Glomerular visceral epithelial cell (primary cell): Measurements from ENCODE around the gene ABHD16B.
A peak's percentile ranks its signal among the peaks of the same experiment; 100 is the strongest.
"Not testable (repeated sequence)": the region's sequence is repeated elsewhere in the genome, so short reads cannot be mapped to it uniquely, and the experiment has no call there.

Experiments used
- DNase-seq: peaks from one replicate; pipeline ENCODE4 v3.0.0-alpha.2; 2016; ENCODE audit errors: extremely low spot score

Gene ABHD16B

DNA sequence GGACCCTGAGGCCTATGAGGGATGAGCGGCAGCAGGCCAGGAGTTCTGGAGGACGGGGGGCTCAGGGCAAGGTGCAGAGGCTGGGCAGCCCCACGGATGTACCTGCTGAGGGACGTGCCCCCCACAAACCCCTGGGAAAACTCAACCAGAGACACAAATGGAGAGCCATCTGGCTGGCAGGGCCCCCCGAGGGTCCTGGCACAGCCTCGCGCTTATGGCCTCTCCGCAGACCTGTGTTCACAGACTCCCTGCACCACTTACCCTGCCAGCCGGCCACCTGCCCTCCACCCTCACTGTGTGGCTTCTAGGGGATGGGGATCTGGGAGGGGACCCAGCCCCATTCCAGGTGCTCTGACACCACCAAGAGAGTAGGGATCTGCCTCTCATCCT lies 26.8 kb upstream of the ABHD16B start:
- DNase-seq = no peak

DNA sequence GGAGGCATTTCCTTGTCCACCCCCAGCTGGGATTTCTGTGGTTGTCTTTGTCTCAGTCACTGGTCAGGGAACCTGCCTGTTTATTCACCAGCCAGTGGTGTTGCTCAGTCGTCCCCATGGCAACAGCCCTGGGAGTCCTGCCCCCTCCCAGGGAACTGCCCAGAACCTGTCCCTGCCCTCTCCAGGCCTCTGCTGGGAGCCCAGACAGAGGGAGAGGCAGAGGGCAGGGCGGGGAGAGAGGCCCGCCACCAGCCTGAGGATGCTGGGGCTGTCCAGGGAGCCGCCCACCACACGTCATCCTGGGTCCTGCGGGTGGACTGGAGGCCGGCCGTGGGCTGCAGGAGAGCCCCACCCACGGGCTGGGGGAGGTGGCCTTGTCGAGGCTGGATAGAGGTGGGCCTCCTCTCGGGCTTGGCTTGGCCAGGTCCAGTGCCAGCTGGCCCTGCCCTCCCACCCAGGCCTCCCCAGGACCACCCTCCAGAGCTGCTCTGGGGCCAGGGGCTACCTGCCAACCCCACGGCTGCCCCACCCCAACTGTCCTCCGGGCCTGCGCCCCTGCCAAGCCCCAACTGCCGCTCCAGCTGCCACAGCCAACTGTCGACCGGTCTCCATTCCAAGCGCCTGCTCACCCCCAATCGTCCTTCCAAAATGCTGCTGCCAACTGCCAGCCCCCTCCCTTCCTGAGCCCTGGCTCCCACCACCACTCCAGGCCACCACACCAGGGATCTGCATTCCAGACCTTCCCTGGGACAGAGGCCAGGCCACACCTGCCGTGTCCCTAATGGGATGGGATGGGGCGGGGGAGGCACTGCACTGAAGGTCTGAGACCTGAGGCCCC lies 26.1 kb upstream of the ABHD16B start:
- peak; percentile 99 for DNase-seq

DNA sequence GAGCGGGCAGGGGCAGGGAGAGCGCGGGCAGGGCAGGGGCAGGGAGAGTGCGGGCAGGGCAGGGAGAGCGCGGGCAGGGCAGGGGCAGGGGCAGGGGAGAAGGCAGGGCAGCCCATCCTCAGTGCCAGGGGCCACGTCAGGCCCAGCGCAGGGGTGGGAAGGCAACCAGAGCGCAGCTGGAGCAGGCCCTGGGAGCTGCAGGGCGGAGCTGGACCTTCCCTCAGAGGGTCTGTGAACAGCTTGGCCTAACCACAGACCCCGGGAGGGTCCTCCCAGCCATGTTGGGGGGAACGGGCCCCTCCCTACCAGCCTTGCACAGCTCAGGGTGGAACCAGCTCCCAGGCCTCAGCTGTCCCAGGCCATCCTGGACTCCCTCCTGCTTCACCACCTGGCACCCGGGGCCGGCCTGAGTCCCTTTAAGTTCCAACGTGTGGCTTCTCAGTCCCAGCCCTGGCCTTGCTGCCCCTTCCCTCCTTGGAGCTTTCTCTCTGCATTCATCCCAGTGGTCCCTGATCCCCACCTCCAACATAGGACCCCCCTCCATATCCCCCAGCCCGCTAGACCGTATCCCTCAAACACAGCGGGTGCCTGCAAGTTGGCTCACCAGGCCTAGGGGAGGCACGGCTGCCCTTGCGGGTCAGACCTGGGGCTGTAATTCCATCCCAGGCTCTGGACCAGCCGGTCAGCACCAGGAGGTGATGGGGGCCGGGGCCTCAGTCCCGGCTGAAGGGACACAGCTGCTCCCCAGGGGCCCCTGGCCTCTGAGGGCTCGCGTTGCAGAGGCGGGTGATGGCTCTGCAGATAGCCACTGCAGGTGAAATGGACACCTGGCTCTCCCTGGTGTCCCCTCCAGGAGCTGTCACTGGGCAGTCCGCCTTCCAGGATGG lies 24.6 kb upstream of the ABHD16B start:
- DNase-seq = no peak

DNA sequence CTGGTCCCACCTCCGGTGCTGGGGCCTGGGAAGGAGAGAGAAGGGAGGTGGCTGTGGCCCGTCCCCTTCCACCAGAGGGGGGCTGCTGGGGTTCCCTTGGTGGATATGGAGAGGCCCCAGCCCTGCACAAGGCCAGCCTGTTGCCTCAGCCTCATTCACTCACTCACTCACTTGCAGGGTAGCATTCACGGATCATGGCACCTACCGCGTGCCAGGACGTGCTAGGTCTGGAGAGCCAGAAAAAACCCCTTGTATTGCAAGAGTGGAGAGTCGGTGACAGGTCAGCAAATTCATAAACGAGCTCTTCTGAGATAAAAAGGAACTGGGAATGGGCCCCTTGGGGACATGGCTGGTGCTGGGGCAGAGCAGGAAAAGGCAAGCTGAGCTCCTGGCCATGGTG lies 23.8 kb upstream of the ABHD16B start:
- no peak for DNase-seq

DNA sequence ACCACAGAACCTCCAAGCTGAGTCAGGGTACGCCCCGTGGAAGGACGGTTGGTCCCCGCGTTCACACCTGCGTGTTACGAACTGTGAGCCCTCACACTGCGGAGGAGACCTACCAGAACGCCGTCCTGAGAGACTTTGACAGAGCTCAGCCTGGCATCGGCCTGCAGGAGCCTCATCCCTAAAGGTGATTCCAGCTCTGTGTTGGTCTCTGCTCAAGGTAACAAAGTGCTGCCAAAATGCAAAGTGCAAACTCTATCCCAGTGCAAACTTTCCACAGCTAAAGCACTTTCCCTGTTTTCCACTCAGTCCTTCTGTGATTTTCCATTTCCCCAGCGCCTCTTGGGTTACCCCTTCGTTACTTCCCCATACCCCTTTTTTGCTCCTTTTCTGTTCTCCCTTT lies 21.7 kb upstream of the ABHD16B start:
- DNase-seq = no peak

DNA sequence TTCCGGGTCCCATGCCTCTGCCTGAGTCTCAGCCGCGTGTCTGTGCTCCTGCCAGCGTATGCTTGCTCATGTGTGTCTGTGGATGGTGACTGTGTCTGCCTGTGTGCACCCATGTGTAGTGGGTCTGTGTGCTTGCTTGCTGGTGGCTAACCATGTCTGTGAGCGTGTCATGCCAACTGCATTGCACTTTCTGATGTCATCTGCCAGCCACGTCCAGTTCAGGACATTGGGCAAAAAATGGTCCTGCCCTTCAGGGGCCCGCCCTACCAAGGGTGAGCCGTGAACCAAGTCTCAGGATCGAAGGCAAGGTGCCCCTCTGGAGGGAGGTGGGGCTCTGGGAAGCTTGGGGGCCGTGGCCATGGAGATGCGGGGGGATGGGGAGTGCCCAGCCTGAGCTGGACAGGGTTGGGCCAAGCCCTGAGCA lies 20.9 kb upstream of the ABHD16B start:
- peak; percentile 83 for DNase-seq

DNA sequence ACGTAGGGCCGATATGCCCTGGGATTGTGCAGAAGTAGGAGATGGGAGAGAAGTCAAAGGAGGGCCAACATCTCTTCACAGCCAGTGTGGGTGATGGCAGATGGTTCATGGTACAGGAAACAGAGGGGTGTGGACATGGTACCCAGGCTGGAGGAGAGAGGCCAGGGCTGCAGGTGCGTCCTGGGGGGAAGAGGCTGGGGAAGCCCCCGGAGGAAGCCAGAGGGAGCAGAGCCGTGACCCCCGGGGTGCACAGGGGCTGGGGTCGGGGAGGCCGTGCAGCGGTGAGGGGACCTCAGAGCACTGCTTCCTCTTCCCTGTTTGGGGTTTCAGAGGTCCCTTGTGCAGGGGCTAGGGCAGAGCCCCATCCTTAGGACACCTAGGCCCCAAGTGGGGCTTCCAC lies 19.0 kb upstream of the ABHD16B start:
- DNase-seq = no peak

DNA sequence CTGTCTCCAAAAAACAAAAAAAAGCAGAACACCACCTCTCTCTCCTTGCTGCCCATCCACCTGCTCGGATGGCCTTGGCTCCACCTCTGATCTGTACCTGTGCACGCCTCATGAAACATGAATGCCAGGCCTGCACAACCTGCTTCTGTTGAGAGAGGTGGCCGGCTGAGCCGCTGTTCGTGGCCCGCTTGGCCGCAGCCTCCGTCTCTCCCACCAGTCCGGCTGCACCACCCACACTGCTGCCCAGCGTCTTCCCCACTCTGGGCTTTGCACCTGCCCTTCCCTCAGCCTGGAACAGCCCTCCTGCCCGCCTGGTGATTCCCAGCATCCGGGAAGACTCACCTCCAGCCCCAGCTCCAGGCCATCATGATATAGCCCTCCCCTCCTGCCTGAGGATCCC lies 18.1 kb upstream of the ABHD16B start:
- no peak for DNase-seq

DNA sequence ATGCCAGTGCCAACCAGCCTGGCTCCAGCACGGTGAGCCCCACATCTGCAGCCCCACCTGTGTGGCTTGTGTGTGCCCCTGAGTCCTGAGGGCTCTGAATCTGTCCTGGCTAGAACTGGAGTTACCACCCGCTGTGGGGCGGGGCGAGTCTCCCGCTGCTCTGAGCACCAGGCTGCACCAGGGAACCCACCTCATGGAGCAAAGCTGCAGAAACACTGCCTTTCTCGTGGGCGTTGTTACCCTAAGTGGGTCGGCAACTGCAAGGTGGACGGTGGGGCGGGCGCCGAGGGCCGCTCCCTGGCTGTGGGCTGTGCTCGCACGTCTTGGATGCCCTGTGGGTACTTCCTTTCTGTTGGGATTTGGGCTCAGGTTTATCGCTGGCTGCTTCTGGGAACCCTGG lies 17.5 kb upstream of the ABHD16B start:
- DNase-seq = no peak

DNA sequence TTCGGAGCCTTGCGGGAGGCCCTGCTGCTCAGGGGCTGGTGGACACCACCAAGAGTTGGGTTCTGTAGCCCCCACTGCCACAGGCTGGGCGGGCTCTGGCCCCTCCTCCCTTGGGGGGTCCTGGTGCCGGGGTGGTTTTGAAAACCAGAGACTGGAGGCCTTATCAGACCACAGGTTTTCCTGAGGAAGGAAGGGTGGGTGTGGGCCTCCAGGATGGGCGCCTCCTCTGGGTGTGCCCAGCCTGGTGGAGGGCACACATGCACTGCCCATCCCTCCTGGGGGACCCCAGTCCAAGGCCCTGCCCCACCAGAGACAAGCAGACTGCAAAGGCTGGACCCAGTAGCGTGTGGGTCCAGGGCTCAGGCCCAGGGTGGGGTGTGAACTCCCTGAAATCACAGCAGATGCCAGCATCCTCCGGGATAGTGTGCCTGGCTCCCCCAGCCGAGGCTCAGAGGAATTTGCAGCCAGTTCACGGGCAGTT lies 16.7 kb upstream of the ABHD16B start:
- DNase-seq = no peak

DNA sequence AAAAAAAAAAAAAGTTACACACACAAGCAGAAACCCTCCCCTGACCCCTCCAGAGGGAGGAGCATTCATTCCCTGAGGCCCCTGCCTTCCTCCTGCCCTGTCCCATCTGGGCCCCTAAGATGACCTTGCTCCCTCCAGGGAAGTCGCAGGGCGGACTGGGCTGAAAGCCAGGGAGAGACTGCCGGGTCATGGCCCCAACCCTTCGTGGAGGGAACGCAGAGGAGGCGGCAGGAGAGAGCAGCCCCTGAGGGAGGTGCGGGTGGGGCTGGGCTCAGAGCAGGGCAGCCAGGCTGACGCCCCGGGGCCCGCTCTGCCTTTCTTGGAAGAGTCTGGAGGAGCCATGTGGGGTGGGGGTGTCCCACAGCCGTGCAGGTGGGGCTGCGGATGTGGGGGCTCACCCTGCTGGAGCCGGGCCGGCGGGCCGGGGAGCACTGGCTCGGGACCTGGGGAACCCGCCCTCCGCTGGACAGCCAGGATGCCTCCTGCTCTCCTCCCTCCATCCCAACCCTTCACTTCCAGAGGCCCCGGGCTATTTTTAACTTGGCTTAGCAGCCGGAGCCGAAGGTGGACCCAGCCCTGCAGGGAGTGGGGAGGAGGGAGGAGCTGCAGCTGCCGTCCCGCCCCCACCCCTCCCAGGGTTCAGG lies 15.0 kb upstream of the ABHD16B start:
- no peak for DNase-seq

DNA sequence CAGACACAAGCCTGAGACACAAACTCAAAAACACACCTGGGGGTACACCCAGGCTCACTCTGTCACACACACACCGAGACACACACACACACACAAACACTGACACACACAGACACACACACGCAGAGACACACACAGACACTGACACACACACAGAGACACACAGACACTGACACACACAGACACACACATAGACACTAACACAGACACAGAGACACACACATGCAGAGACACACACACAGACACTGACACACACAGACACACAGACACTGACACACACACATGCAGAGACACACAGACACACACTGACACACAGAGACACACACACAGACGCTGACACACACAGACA lies 14.4 kb upstream of the ABHD16B start:
- no peak for DNase-seq

DNA sequence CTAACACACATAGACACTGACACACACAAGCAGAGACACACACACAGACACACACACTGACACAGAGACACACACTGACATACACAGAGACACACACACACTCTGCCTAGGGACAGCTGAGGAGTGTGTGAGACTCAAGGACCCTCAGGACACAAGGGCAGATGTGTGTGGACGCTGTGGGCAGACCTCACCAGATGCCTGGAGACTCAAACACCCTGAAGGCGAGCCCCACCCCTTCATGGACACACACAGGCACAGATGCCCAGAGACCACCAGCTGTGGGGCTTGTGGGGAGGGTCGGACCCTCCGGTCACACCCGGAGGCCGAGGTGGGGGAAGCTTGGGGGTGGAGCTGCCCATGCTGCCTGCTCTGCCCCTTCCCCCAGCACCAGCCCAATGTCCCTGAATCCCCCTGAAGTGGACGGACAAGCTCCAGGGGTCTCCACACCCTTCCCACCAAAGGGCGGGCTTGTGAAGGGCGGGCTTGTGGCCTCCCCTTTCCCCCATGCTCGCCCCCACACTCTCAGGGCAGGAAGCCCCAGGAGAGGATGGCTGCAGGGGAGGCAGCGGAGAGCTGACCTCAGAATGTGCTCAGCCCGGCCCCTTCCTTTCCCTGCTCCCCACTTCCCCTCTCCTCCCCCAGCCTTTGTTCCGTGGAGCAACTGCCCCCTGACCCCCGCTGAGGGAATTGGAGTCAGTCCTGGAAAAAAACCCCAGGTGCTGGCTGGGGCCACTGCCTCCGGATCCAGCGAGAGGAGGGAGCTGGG lies 13.9 kb upstream of the ABHD16B start:
- DNase-seq = no peak

DNA sequence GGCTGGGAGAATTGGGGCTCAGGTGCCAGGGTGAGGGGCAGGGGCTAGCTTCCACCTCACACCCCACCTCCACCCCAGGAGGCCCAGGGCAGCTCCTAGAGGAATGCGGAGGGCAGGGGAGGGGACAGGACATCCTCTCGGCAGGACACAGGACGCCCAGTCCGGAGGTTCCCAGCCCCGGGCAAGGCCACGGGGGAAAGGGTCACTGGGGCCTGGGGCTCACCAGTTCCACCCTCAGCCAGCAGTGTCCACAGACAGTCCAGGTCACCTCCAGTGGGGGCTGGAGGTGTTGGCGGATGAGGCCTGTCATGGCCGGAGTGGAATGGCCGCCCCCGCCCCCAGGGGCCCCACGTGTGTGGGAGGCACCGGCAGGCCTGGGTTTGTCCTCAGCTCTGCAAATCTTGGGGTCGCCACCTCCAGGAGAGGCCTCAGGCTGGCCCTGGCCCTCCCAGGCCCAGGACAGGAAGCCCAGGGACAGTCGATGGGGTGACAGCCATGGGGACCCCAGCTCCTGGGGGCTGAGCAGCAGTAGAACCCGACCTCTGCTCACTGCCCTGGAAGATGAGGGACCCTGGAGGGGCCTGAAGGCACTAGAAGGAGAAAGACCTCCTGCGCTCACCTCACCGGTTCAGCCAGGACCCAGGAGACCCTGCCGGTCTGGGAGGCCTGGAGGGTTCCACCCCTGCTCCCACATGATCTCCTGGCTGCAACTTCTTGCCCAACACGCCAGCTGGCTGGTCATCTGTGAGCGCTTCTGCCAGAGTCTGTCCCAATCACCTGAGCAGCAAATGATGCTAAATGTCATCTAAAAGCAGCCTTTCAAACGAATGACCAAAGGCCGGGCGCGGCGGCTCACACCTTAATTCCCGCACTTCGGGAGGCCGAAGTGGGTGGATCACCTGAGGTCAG lies 13.0 kb upstream of the ABHD16B start:
- no peak for DNase-seq

DNA sequence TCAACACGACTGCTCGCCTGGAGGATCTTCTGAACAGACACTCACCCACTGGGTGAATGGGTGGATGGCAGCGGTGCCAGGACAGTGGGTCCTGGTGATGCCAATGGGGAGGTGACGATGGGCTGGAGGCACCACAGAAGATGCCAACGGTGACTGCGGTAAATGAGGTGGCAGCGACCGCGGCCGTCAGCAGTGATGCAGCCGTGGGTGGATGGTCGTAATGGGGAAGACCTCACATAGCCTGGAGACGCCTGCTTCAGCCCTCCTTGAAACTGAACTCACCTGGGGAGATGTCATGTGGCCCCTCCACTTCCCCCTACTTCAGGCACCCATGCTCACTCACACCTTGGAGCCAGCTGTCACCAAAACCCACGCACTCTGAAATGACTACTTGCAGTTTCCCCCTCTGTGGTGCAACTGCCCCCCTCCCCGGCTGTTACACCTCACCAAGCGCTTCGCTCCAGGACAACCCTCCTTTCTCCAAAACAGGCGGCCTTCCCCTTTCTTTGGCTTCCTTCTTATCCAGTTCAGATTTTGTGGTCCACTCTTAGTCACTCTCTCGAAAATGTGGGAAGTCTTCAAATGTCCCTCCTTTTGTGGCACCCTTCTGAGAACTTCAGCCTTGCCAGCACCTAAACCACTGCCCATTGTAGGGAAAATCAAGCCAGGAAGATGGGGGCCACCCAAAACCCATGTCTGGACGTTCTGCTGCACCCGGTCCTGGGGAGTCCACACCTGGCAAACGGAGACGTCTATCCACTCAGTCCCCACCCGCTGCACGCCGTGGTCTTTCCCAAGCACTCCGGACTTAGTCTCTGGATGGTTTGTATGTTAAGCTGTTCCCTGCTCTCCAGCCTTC lies 10.4 kb upstream of the ABHD16B start:
- no peak for DNase-seq

DNA sequence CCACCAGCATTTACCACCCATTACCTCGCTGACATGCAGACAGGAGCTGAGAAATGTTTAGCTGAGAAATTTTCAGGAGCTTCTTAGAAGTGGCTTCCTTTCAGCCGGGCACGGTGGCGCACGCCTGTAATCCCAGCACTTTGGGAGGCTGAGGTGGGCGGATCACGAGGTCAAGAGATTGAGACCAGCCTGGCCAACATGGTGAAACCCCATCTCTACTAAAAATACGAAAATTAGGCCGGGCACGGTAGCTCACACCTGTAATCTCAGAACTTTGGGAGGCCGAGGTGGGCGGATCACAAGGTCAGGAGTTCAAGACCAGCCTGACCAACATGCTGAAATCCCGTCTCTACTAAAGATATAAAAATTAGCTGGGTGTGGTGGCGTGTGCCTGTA lies 9.8 kb upstream of the ABHD16B start:
- not testable (repeated sequence) for DNase-seq

DNA sequence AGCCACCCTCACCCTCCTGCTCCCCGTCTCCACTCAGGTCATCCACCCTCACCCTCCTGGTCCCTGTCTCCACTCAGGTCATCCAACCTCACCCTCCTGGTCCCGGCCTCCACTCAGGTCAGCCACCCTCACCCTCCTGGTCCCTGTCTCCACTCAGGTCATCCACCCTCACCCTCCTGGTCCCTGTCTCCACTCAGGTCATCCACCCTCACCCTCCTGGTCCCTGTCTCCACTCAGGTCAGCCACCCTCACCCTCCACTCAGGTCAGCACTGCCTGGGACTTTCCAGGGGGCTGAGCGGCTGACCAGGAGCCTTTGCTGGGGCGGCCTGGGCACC lies 7.6 kb upstream of the ABHD16B start:
- DNase-seq = not testable (repeated sequence)

DNA sequence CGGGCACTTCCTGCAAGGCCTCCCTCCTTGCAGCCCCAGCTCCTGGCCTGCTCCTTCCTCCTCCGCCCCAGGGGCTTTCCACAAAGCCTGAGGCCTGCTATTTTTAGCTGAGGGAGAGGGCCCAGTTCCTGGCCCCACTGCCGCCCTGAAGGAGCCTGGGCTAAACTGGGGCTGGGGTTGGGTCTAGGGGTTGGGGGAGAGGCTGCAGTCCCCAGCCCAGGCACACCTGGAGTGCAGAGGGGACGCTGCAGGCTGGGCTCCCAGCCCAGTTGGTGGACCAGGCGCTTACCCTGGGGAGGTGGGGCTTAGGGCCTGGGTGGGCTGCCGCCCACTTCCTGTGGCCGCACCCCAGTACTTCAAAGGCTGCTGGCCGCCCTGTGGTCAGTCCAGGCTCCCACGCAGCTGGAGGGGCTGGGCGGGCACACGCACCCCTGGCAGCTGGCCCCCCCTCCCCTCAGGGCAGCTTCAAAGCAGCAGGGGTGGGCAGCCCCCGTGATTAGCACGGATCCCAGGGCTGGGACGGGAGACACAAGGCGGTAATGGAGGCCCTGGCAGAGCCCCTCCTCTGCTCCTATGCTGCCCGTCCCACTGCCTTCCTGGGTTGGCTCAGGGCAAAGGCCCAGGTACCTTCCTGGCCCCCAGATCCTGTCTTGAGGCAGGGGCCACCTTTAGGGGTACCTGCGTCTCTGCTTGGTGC lies 7.1 kb upstream of the ABHD16B start:
- no peak for DNase-seq

DNA sequence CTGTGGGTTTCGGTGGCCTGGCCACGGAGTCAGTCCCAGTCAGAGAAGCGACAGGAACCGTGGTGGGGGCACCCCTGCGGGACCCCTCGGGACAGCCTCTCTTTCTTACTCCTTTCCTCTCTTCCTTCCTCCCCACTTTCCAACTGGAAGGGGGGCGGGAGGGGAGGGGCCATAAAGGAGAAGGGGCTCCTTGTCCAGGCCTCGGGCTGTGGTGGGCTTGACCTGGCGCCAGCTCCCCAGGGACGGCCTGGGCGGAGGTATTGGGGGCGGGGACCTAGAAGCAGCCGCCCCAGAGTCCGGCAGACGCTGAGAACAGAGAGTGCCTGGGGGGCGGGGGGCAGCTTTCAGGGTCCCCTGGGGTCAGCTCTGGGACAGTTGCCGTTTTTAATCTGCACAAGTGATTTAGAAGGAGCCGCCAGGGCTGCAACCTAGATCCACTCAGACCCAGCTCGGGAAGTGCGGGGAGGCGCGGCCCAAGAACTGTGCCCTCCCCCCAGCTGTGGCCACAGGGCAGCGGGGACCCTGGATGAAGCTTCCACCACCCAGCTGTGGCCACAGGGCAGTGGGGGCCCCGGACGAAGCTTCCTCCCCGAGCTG lies 6.4 kb upstream of the ABHD16B start:
- no peak for DNase-seq
